Ascending aorta (tissue), 2 donors: Measurements from ENCODE around the gene CAPN1. TPM values are rescaled to one million over a fixed set of nuclear protein-coding genes. Genes with fewer than 3 reads are reported as not detected.
A peak's percentile ranks its signal among the peaks of the same experiment; 100 is the strongest.

ENCODE experiments used
- DNase-seq, 2 donors: peaks; one replicate each; pipeline ENCODE4 v3.0.0-alpha.2; 2019; ENCODE audit warnings: low spot score in 2 of 2
- H3K27ac ChIP-seq, 2 donors: fragments of 200-600 bp; sonication (generic); one replicate each; pipeline ENCODE4 v1.5.1; 2016 to 2017; ENCODE audit warnings: mild to moderate bottlenecking in 1 of 2
- H3K27me3 ChIP-seq: fragments of 200-600 bp; sonication (generic); one replicate; pipeline ENCODE4 v1.5.1; 2017
- H3K36me3 ChIP-seq, 2 donors: fragments of 200-600 bp; sonication (generic); one replicate each; pipeline ENCODE4 v1.5.1; 2016
- H3K4me1 ChIP-seq, 2 donors: fragments of 200-600 bp; sonication (generic); one replicate each; pipeline ENCODE4 v1.5.1; 2016 to 2017; ENCODE audit warnings: mild to moderate bottlenecking in 1 of 2
- H3K4me3 ChIP-seq, 2 donors: fragments of 200-600 bp; sonication (generic); one replicate each; pipeline ENCODE4 v1.5.1; 2016 to 2017; ENCODE audit warnings: mild to moderate bottlenecking in 1 of 2
- H3K9me3 ChIP-seq, 2 donors: fragments of 200-600 bp; sonication (generic); one replicate each; pipeline ENCODE4 v1.5.1; 2016
- CTCF ChIP-seq, 3 experiments: fragments of 200-600 bp in 2 of 3; fragments of 450-650 bp in 1 of 3; sonication (generic) in 2 of 3; IDR thresholded peaks; one replicate each; pipeline ENCODE4 v1.5.1; 2016 to 2019; ENCODE audit warnings: antibody characterized with exemption in 3 of 3, mild to moderate bottlenecking in 1 of 3, moderate library complexity in 1 of 3
- intact Hi-C: fragments of 100-400 bp; cut with DNase I; formaldehyde crosslinking; loops from one replicate; pipeline ENCODE4 v1.15.1; 2023
- total RNA-seq: library from RNA; depleted of rRNA; stranded (reverse); fragments of >200 nt; gene quantifications from one replicate; pipeline ENCODE4 v1.1.0, GENCODE V29; 2016

The CAPN1 gene
- total RNA-seq, 1 donor from 2014 or later = 239 TPM

DNA sequence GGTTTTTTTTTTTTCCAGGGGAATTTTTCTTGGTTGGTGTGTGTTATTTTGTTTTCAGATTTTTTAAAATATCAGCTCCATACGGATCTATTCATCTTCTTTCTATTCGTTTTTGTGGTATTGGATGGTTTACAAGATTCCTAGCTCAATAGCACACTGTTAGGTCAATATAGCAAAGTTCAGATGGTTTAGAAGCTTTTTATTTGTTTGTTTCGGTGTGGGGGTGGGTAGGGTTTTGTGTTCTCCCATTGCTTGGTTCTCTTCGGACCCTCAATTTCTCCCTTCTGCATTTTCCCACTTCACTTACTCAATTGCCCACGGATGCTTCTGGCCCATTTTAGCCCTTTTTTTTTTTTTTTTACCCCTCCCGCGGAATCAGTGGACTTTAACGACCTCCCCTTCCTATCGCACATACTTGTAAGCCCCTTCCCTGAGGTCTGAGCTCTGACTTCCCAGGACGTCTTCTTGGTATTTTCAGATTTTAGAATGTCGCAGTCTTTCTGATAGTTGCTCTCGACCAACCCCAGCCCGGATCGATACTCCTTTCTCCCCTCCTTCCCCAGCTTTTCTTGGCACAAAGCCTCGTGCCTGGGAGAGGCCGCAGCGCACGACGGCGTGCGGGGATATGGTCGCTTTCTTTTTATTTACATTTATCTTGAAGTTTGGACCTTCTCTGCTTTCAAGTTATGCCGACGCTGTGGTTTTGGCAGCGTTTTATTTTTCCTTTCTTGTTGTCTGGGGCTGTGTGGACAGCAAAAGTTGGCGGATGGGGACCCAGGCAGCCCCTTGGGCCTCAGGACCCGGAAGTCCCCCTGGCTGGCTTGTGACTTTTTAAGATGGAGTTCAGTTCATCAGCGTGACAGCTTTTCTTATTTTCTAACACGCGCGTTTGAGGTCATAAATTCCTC lies 16.1 kb upstream of the CAPN1 start:
- no peak for DNase-seq
- H3K4me1 ChIP-seq = peaks cover 0 to 3% of the 10 kb centered on the region in 2 donors
- H3K9me3 ChIP-seq = no peaks in the 10 kb centered on the region
- no peak for TF ChIP-seq CTCF (IDR thresholded peaks at IDR 0.05)
- no peaks in the 10 kb centered on the region for H3K27me3 ChIP-seq
- H3K36me3 ChIP-seq = no peaks in the 10 kb centered on the region
- peak overlapping the region; percentile 19 to 28 for H3K4me3 ChIP-seq
- no peak overlapping the region for H3K27ac ChIP-seq
- intact Hi-C loops = no loop called here

- intact Hi-C loops = no loop called here
- Histone ChIP-seq H3K36me3 (no peaks in the 10 kb centered on the region), H3K4me1 (peaks cover 0 to 3% of the 10 kb centered on the region in 2 donors), H3K9me3 (no peaks in the 10 kb centered on the region), H3K4me3 (no peak overlapping the region), H3K27me3 (no peaks in the 10 kb centered on the region), H3K27ac (no peak overlapping the region)
- no peak for DNase-seq
- no peak for TF ChIP-seq CTCF (IDR thresholded peaks at IDR 0.05)
Observed at GRCh38 chr11:65166893-65167292, 14.8 kb upstream of the CAPN1 start.

- DNase-seq = no peak
- no peak for TF ChIP-seq CTCF (IDR thresholded peaks at IDR 0.05)
- H3K9me3 ChIP-seq = no peaks in the 10 kb centered on the region
- no peaks in the 10 kb centered on the region for H3K27me3 ChIP-seq
- no peak overlapping the region for H3K4me3 ChIP-seq
- H3K4me1 ChIP-seq = peaks cover 0 to 3% of the 10 kb centered on the region in 2 donors
- no peak overlapping the region for H3K27ac ChIP-seq
- H3K36me3 ChIP-seq = no peaks in the 10 kb centered on the region
- intact Hi-C loops = no loop called here
Observed at GRCh38 chr11:65167656-65168055, 14.1 kb upstream of the CAPN1 start.

DNA sequence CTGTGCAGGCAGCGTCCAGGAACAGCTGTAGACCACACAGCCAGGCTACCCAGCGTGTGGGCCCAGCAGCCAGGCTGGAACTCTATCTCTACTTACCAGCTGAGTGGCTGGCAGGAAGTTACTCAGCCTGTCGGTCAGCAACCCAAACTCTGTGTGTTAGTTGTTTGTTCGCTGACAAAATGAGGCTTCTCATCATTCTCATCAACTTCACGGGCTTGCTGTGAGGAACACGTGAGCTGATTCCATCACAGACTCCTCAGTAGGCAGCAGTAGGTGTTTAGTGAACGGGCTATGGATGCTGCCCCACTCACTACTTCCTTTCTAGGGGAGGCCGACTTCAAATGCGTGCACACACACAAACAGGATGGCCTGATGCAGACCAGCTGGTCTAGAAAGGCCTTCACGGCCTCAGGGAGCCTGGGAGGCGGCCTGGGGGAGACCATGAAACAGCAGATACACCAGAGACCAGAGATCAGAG lies 12.5 kb upstream of the CAPN1 start:
- no peak overlapping the region for H3K4me3 ChIP-seq
- peaks cover 0 to 3% of the 10 kb centered on the region in 2 donors for H3K4me1 ChIP-seq
- H3K27me3 ChIP-seq = no peaks in the 10 kb centered on the region
- DNase-seq = no peak
- intact Hi-C loops = no loop called here
- no peaks in the 10 kb centered on the region for H3K9me3 ChIP-seq
- no peaks in the 10 kb centered on the region for H3K36me3 ChIP-seq
- no peak overlapping the region for H3K27ac ChIP-seq
- no peak for TF ChIP-seq CTCF (IDR thresholded peaks at IDR 0.05)

GRCh38 chr11:65170058-65170534 lies 11.6 kb upstream of the CAPN1 start, which contains the start of gene SPDYC:
TSS of gene SPDYC (plus strand) at chr11:65170233. CDS start at chr11:65171358, 1,125 bp downstream.
- peaks cover 0 to 3% of the 10 kb centered on the region in 2 donors for H3K4me1 ChIP-seq
- H3K9me3 ChIP-seq = no peaks in the 10 kb centered on the region
- H3K4me3 ChIP-seq = no peak within 1 kb of the TSS
- H3K27ac ChIP-seq = no peak within 1 kb of the TSS
- no peaks in the 10 kb centered on the region for H3K27me3 ChIP-seq
- H3K36me3 ChIP-seq = no peaks in the 10 kb centered on the region
- intact Hi-C loops = no loop called here
- DNase-seq = no peak
- no peak for TF ChIP-seq CTCF (IDR thresholded peaks at IDR 0.05)
